SU-DHL-6 (cell line): ENCODE measurements around the gene STX16.

Experiments used
- H2AFZ ChIP-seq: fragments of 200-600 bp; sonication (generic); 2 replicates; pipeline ENCODE4 v1.6.1; 2014; ENCODE audit warnings: low read depth, mild to moderate bottlenecking, moderate library complexity, mixed read lengths, antibody characterized with exemption, low read length; ENCODE audit not compliant: severe bottlenecking
- H3F3A ChIP-seq: fragments of 200-600 bp; shearing (Covaris generic); 2 replicates; pipeline ENCODE4 v1.6.0; 2016; ENCODE audit warnings: antibody characterized with exemption, mild to moderate bottlenecking; ENCODE audit not compliant: insufficient read depth
- H3K27ac ChIP-seq: fragments of 200-600 bp; sonication (generic); 2 replicates; pipeline ENCODE4 v1.5.1; 2016; ENCODE audit warnings: low read depth, mild to moderate bottlenecking, low read length, moderate library complexity, mixed read lengths
- H3K27me3 ChIP-seq: fragments of 200-600 bp; sonication (generic), shearing (Covaris generic); 2 replicates; pipeline ENCODE4 v1.6.0; 2014; ENCODE audit warnings: mild to moderate bottlenecking, low read length
- H3K36me3 ChIP-seq: fragments of 200-600 bp; sonication (generic); 2 replicates; pipeline ENCODE4 v1.6.1; 2014; ENCODE audit warnings: mild to moderate bottlenecking, low read length, mixed read lengths
- H3K4me2 ChIP-seq: fragments of 300-600, 200-600 bp; shearing (Covaris generic), sonication (generic); 2 replicates; pipeline ENCODE4 v1.6.0; 2014; ENCODE audit warnings: low read length, low read depth, mild to moderate bottlenecking; ENCODE audit not compliant: poor library complexity, severe bottlenecking
- H3K4me3 ChIP-seq: fragments of 200-600 bp; sonication (generic); 2 replicates; pipeline ENCODE4 v1.5.1; 2014; ENCODE audit warnings: antibody characterized with exemption, low read length, mild to moderate bottlenecking, mixed read lengths; ENCODE audit not compliant: insufficient read depth, poor library complexity, severe bottlenecking
- H3K79me2 ChIP-seq: fragments of 200-600 bp; sonication (generic); 2 replicates; pipeline ENCODE4 v1.6.1; 2014; ENCODE audit warnings: mild to moderate bottlenecking, low read length, moderate library complexity; ENCODE audit not compliant: insufficient read depth
- H3K9ac ChIP-seq: fragments of 200-600 bp; sonication (generic); 2 replicates; pipeline ENCODE4 v1.7.0; 2014; ENCODE audit warnings: mild to moderate bottlenecking, low read length
- H3K9me2 ChIP-seq: fragments of 200-600 bp; sonication (generic); replicated peaks from 2 replicates; pipeline ENCODE4 v1.6.1; 2014; ENCODE audit warnings: low read length; ENCODE audit not compliant: insufficient read depth
- H3K9me3 ChIP-seq: fragments of 200-600 bp; sonication (generic); 2 replicates; pipeline ENCODE4 v1.6.1; 2014; ENCODE audit warnings: low read length, mixed read lengths; ENCODE audit not compliant: insufficient read depth
- H4K20me1 ChIP-seq: fragments of 200-600 bp; sonication (generic); 2 replicates; pipeline ENCODE4 v1.6.1; 2014; ENCODE audit warnings: low read depth, mild to moderate bottlenecking, antibody characterized with exemption, low read length, moderate library complexity, mixed read lengths
- EZH2phosphoT487 ChIP-seq: fragments of 200-600 bp; sonication (generic), shearing (Covaris generic); conservative IDR thresholded peaks from 2 replicates; pipeline ENCODE4 v1.6.1; 2018; ENCODE audit warnings: mild to moderate bottlenecking, antibody characterized with exemption, low read length, moderate library complexity, mixed read lengths
- TF ChIP-seq, protein P1 (sequence below): fragments of 200-600 bp; sonication (generic); IDR thresholded peaks from one replicate; pipeline ENCODE4 v1.5.1; 2017; ENCODE audit warnings: antibody characterized with exemption, mild to moderate bottlenecking, low read length, moderate library complexity; ENCODE audit not compliant: insufficient read depth, poor library complexity, severe bottlenecking

Gene STX16

DNA sequence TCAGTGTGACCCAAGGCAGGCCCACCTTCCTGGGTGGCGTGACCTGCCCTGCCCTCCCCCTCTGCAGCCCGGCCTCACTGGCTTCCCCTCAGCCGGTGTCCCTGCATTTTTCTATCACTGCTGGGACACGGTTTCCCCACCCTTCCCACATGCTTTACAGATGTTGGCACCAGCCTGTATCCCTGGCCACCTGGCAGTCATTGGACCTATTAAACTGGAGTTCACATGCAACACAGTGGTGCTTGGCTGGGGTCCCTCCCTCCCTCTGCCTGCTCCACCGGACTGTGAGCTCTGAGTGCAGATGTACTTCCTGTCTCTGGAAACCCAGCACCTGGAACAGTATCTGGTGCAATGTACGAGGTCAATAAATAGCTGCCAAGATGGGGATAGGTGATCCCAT, 25.5 kb upstream of the STX16 start:
- no peaks in the 10 kb centered on the region for H3K9me2 ChIP-seq
- no peaks in the 10 kb centered on the region for H3K36me3 ChIP-seq
- H3K27ac ChIP-seq: no peak overlapping the region
- H3F3A ChIP-seq: no peaks in the 10 kb centered on the region
- no peak overlapping the region for H3K4me3 ChIP-seq
- no peak overlapping the region for H3K4me2 ChIP-seq
- no peak overlapping the region for H3K9ac ChIP-seq
- H2AFZ ChIP-seq: no peak overlapping the region
- no peaks in the 10 kb centered on the region for H3K27me3 ChIP-seq
- no peaks in the 10 kb centered on the region for H3K79me2 ChIP-seq
- TF ChIP-seq EZH2phosphoT487: no peak
- TF ChIP-seq, protein P1, sequence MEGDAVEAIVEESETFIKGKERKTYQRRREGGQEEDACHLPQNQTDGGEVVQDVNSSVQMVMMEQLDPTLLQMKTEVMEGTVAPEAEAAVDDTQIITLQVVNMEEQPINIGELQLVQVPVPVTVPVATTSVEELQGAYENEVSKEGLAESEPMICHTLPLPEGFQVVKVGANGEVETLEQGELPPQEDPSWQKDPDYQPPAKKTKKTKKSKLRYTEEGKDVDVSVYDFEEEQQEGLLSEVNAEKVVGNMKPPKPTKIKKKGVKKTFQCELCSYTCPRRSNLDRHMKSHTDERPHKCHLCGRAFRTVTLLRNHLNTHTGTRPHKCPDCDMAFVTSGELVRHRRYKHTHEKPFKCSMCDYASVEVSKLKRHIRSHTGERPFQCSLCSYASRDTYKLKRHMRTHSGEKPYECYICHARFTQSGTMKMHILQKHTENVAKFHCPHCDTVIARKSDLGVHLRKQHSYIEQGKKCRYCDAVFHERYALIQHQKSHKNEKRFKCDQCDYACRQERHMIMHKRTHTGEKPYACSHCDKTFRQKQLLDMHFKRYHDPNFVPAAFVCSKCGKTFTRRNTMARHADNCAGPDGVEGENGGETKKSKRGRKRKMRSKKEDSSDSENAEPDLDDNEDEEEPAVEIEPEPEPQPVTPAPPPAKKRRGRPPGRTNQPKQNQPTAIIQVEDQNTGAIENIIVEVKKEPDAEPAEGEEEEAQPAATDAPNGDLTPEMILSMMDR: no peak
- H3K9me3 ChIP-seq: no peaks in the 10 kb centered on the region
- H4K20me1 ChIP-seq: no peaks in the 10 kb centered on the region

DNA sequence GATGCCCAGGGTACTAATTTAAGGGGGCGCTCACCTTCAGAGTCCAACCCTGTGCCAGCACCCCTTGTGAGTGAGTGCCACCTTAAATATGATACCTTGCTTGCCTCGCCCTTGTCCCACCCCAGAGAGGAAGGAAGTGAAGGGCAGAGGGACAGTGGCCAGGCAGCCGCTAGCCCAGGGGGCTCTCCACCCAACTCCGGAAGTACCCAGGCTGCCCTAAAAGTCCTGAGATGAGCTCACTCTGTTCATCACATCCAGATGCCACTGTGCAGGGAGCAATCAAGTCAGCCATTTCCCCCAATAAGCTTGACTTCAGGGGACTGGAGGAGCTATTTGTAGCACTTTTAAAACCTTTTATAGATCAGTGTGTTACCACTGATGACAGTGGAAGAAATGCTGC, 25.0 kb upstream of the STX16 start:
- Histone ChIP-seq H3K9me3 (no peaks in the 10 kb centered on the region), H3K27me3 (no peaks in the 10 kb centered on the region), H3K79me2 (no peaks in the 10 kb centered on the region), H3K9me2 (no peaks in the 10 kb centered on the region), H3K4me2 (no peak overlapping the region), H4K20me1 (no peaks in the 10 kb centered on the region), H3K27ac (no peak overlapping the region), H3K9ac (no peak overlapping the region), H3F3A (no peaks in the 10 kb centered on the region), H3K36me3 (no peaks in the 10 kb centered on the region), H2AFZ (no peak overlapping the region), H3K4me3 (no peak overlapping the region)
- TF ChIP-seq, protein P1: no peak
- no peak for TF ChIP-seq EZH2phosphoT487

DNA sequence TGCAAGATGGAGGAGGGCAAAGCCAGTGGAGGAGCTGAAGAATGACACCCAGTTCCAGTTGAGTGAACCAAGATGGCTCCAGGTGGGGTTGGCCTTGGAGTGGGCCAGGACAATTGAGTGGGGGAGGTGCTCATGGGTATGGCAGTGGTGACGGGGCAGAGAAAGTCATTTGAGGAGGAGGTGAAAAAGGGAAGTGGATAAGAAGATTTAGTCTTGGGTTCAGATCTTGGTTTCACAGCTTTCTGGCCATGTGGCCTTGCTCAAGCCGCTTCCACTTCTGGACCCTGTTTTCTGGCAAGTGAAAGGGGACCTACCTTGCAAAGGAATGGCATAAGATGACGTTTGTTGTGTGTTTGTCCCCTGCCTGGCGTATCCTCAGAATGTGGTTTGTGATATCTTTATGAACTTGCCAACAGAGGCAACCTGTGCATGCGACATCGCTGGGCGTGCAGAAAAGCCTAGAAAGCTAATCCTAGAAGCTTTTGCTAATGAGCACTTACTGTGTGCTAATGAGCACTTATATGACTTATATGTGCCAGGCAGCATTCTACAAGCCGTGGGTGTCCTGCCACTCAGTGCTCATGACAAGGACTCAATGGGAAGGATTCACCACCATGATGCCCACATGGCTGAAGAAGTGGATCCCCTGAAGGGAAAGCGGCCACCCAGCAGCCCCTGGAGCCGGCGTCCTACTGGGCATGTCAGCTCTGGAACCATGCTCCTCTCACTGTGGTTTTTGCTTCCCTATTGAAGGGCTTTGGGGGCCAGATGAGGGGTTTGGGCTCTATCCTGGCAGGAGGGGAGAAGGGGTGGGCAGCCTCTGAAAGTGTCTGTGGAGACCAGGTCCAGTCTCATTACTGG, 23.6 kb upstream of the STX16 start:
- Histone ChIP-seq H3K79me2 (no peaks in the 10 kb centered on the region), H3F3A (no peaks in the 10 kb centered on the region), H3K9me2 (no peaks in the 10 kb centered on the region), H2AFZ (no peak overlapping the region), H3K27me3 (no peaks in the 10 kb centered on the region), H3K4me3 (no peak overlapping the region), H3K27ac (no peak overlapping the region), H3K4me2 (no peak overlapping the region), H3K9ac (no peak overlapping the region), H4K20me1 (no peaks in the 10 kb centered on the region), H3K9me3 (no peaks in the 10 kb centered on the region), H3K36me3 (no peaks in the 10 kb centered on the region)
- TF ChIP-seq, protein P1: no peak
- no peak for TF ChIP-seq EZH2phosphoT487
